ENCODE data around the gene CACNA1A.
"Not testable (repeated sequence)": the region's sequence is repeated elsewhere in the genome, so short reads cannot be mapped to it uniquely, and the experiment has no call there.

The CACNA1A gene

GRCh38 chr19:13420780-13421179, 85.5 kb downstream of the CACNA1A start:
- DNase-seq: no peak

GRCh38 chr19:13417054-13417453, 89.2 kb downstream of the CACNA1A start:
- DNase-seq: no peak

- DNase-seq: no peak
Measured at GRCh38 chr19:13411899-13412298, 94.4 kb downstream of the CACNA1A start.

GRCh38 chr19:13410946-13411345, 95.3 kb downstream of the CACNA1A start:
- no peak for DNase-seq

GRCh38 chr19:13408889-13409518, 97.3 kb downstream of the CACNA1A start:
- no peak for DNase-seq

- no peak for DNase-seq
Measured at GRCh38 chr19:13404236-13404635, 102.0 kb downstream of the CACNA1A start.

- DNase-seq: no peak
Measured at GRCh38 chr19:13401388-13401787, 104.9 kb downstream of the CACNA1A start.

- DNase-seq: no peak
Measured at GRCh38 chr19:13400296-13400695, 106.0 kb downstream of the CACNA1A start.

- DNase-seq: no peak
Measured at GRCh38 chr19:13399746-13400145, 106.5 kb downstream of the CACNA1A start.

- DNase-seq: no peak
Measured at GRCh38 chr19:13398780-13399726, 107.2 kb downstream of the CACNA1A start.

- DNase-seq: no peak
Measured at GRCh38 chr19:13398182-13398581, 108.1 kb downstream of the CACNA1A start.

GRCh38 chr19:13396250-13397080, 109.8 kb downstream of the CACNA1A start:
- no peak for DNase-seq

GRCh38 chr19:13382633-13382938, 123.7 kb downstream of the CACNA1A start:
- DNase-seq: no peak

GRCh38 chr19:13381827-13382632, 124.2 kb downstream of the CACNA1A start:
- no peak for DNase-seq

GRCh38 chr19:13376537-13376936, 129.7 kb downstream of the CACNA1A start:
- no peak for DNase-seq

- DNase-seq: no peak
Measured at GRCh38 chr19:13373599-13373998, 132.7 kb downstream of the CACNA1A start.

GRCh38 chr19:13370948-13371347, 135.3 kb downstream of the CACNA1A start:
- no peak for DNase-seq

- DNase-seq: no peak
Measured at GRCh38 chr19:13366529-13367143, 139.6 kb downstream of the CACNA1A start.

- no peak for DNase-seq
Measured at GRCh38 chr19:13363954-13364353, 142.3 kb downstream of the CACNA1A start.

- no peak for DNase-seq
Measured at GRCh38 chr19:13363245-13363644, 143.0 kb downstream of the CACNA1A start.

GRCh38 chr19:13362668-13363067, 143.6 kb downstream of the CACNA1A start:
- DNase-seq: no peak

GRCh38 chr19:13361726-13362125, 144.6 kb downstream of the CACNA1A start:
- DNase-seq: not testable (repeated sequence)

Data from NCI-H187 treated with DMSO at 0.1 percent for 48 hours (cell line).